Tibial nerve (tissue), 4 donors: Measurements from ENCODE around the gene GGCT. TPM values are rescaled to one million over a fixed set of nuclear protein-coding genes. Genes with fewer than 3 reads are reported as not detected.

Source experiments
- DNase-seq, 2 donors: peaks; one replicate each; pipeline ENCODE4 v3.0.0-alpha.2; 2019; ENCODE audit warnings: low spot score in 2 of 2
- H3K27ac ChIP-seq, 4 donors: fragments of 200-600 bp; sonication (generic) in 3 of 4; one replicate each; pipeline ENCODE4 v1.5.1; 2017 to 2019; ENCODE audit warnings: mild to moderate bottlenecking in 1 of 4
- H3K27me3 ChIP-seq, 2 donors: fragments of 200-600 bp; sonication (generic) in 1 of 2; one replicate each; pipeline versions ENCODE4 v1.5.1 to v1.6.0; 2017 to 2019
- H3K36me3 ChIP-seq, 3 donors: fragments of 200-600 bp; sonication (generic); one replicate each; pipeline ENCODE4 v1.5.1; 2018 to 2019
- H3K4me1 ChIP-seq, 4 donors: fragments of 200-600 bp; sonication (generic) in 3 of 4; one replicate each; pipeline ENCODE4 v1.5.1; 2017 to 2019
- H3K4me3 ChIP-seq, 4 donors: fragments of 200-600 bp; sonication (generic) in 3 of 4; one replicate each; pipeline ENCODE4 v1.5.1; 2017 to 2019; ENCODE audit warnings: mild to moderate bottlenecking in 1 of 4, moderate library complexity in 1 of 4
- H3K9me3 ChIP-seq, 4 donors: fragments of 200-600 bp; sonication (generic) in 3 of 4; one replicate each; pipeline ENCODE4 v1.5.1; 2017 to 2019
- CTCF ChIP-seq, 5 experiments: fragments of 200-600 bp in 3 of 5; fragments of 450-650 bp in 2 of 5; sonication (generic) in 3 of 5; IDR thresholded peaks; one replicate each; pipeline ENCODE4 v1.5.1; 2016 to 2019; ENCODE audit warnings: antibody characterized with exemption in 5 of 5, mild to moderate bottlenecking in 3 of 5, moderate library complexity in 2 of 5
- EP300 ChIP-seq, 2 donors: sonication (generic); formaldehyde crosslinking; IDR thresholded peaks; one replicate each; pipeline ENCODE4 v1.6.1; 2017; ENCODE audit warnings: antibody characterized with exemption in 2 of 2, mild to moderate bottlenecking in 1 of 2
- POLR2A ChIP-seq, 2 donors: fragments of 450-650 bp; IDR thresholded peaks; one replicate each; pipeline ENCODE4 v1.6.1; 2017; ENCODE audit warnings: antibody characterized with exemption in 2 of 2, mild to moderate bottlenecking in 2 of 2, moderate library complexity in 2 of 2
- WGBS, 2 donors: methylation state at CpG; one replicate each; pipeline ENCODE4 v1.1.5; 2018; 5-methylcytosine and 5-hydroxymethylcytosine counted together
- total RNA-seq, 4 donors: library from RNA; depleted of rRNA; stranded (reverse); fragments of >200 nt; gene quantifications; one replicate each; pipeline ENCODE4 v1.1.0, GENCODE V29; 2016

The GGCT gene
- total RNA-seq, 4 donors from 2014 or later = 12.2 to 39.6 (median 29.6) TPM

GRCh38 chr7:30459591-30460245 is 44.9 kb downstream of the GGCT start:
- H3K9me3 ChIP-seq = no peaks in the 10 kb centered on the region
- H3K36me3 ChIP-seq = peaks cover 0 to 25% (median 0%) of the 10 kb centered on the region in 3 donors
- peaks cover 0 to 72% (median 24%) of the 10 kb centered on the region in 4 donors for H3K4me1 ChIP-seq
- H3K27me3 ChIP-seq = no peaks in the 10 kb centered on the region
- DNase-seq = peak in 1 of 2 donors; percentile 62
- peak in 1 of 2 donors; percentile 67 for TF ChIP-seq EP300 (IDR thresholded peaks at IDR 0.05)
- no peak for TF ChIP-seq CTCF (IDR thresholded peaks at IDR 0.05)
- 13 to 19% methylated on average over 9 of the region's 9 CpGs for WGBS, 2 donors
- peak overlapping the region in 3 of 4 donors; percentile 60 to 89 (median 85) for H3K27ac ChIP-seq
- peak overlapping the region in 2 of 4 donors; percentile 3 to 16 for H3K4me3 ChIP-seq

- TF ChIP-seq CTCF (IDR thresholded peaks at IDR 0.05) (no peak), POLR2A (IDR thresholded peaks at IDR 0.05) (no peak), EP300 (IDR thresholded peaks at IDR 0.05) (no peak)
- H3K27ac ChIP-seq = peak overlapping the region in 3 of 4 donors; percentile 3 to 89 (median 85)
- H3K36me3 ChIP-seq = peaks cover 0 to 39% (median 0%) of the 10 kb centered on the region in 3 donors
- no peak overlapping the region for H3K4me3 ChIP-seq
- H3K4me1 ChIP-seq = peaks cover 0 to 58% (median 13%) of the 10 kb centered on the region in 4 donors
- WGBS, 2 donors = 19 to 31% methylated on average over 1 of the region's 1 CpG
- no peaks in the 10 kb centered on the region for H3K27me3 ChIP-seq
- DNase-seq = no peak
- no peaks in the 10 kb centered on the region for H3K9me3 ChIP-seq
Measured at GRCh38 chr7:30458311-30458710, 46.3 kb downstream of the GGCT start.

GRCh38 chr7:30453921-30454320 is 50.7 kb downstream of the GGCT start:
- DNase-seq = no peak
- Histone ChIP-seq H3K36me3 (peaks cover 0 to 83% (median 5%) of the 10 kb centered on the region in 3 donors), H3K4me1 (peaks cover 0 to 38% (median 7%) of the 10 kb centered on the region in 4 donors), H3K4me3 (no peak overlapping the region), H3K9me3 (no peaks in the 10 kb centered on the region), H3K27ac (peak overlapping the region in 1 of 4 donors; percentile 31), H3K27me3 (no peaks in the 10 kb centered on the region)
- no peak for TF ChIP-seq POLR2A (IDR thresholded peaks at IDR 0.05)
- peak in 1 of 2 donors; percentile 13 for TF ChIP-seq EP300 (IDR thresholded peaks at IDR 0.05)
- TF ChIP-seq CTCF (IDR thresholded peaks at IDR 0.05) = no peak
- WGBS, 2 donors = 59 to 68% methylated on average over 3 of the region's 3 CpGs

- 90 to 91% methylated on average over 8 of the region's 8 CpGs for WGBS, 2 donors
- TF ChIP-seq POLR2A (IDR thresholded peaks at IDR 0.05) (no peak), EP300 (IDR thresholded peaks at IDR 0.05) (no peak), CTCF (IDR thresholded peaks at IDR 0.05) (no peak)
- Histone ChIP-seq H3K27ac (no peak overlapping the region), H3K36me3 (peaks cover 0 to 92% (median 5%) of the 10 kb centered on the region in 3 donors), H3K9me3 (no peaks in the 10 kb centered on the region), H3K4me1 (peaks cover 0 to 29% (median 5%) of the 10 kb centered on the region in 4 donors), H3K4me3 (no peak overlapping the region), H3K27me3 (no peaks in the 10 kb centered on the region)
- DNase-seq = no peak
Measured at GRCh38 chr7:30453016-30453415, 51.6 kb downstream of the GGCT start.

GRCh38 chr7:30452280-30452930 is 52.2 kb downstream of the GGCT start:
- Histone ChIP-seq H3K4me1 (peaks cover 0 to 22% (median 2%) of the 10 kb centered on the region in 4 donors), H3K4me3 (no peak overlapping the region), H3K27me3 (no peaks in the 10 kb centered on the region), H3K36me3 (peaks cover 0 to 98% (median 5%) of the 10 kb centered on the region in 3 donors), H3K27ac (no peak overlapping the region), H3K9me3 (no peaks in the 10 kb centered on the region)
- 91 to 94% methylated on average over 20 to 27 of the region's 27 CpGs for WGBS, 2 donors
- no peak for TF ChIP-seq CTCF (IDR thresholded peaks at IDR 0.05)
- no peak for TF ChIP-seq POLR2A (IDR thresholded peaks at IDR 0.05)
- DNase-seq = no peak
